ENCODE data around the gene PCCA. TPM values are rescaled to one million over a fixed set of nuclear protein-coding genes. Genes with fewer than 3 reads are reported as not detected.

The PCCA gene
- total and polyA plus RNA-seq, 8 donors, result 26.8 to 48.9 (median 37.6) TPM

DNA sequence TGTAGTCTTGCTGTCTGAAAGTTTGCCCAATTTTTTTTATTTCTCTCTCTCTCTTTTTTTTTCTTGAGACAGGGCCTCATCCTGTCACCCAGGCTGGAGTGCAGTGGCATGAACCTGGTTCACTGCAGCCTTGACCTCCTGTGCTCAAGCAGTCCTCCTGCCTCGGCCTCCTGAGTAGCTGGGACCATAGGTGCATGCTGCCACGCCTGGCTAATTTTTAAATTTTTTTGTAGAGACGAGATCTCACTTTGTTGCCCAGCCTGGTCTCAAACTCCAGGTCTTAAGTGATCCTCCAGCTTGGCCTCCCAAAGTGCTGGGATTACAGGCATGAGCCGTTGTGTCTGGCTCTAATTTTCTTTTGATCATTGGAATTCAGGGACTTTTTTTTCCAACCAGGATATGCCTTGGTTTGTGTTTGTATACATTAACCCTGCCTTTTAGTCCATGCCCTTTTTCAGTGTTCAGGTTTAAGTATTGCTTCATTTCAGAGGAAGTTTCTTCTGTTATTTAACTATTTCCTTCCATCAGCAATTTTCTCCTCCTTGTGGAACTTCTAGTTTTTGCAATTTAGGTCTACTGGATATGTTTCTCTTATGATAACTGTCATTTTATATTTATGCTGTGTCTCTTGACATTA lies 201.4 kb downstream of the PCCA start:
- H3K36me3 ChIP-seq, result no peaks in the 10 kb centered on the region
- ATAC-seq (no peak), DNase-seq (peak in 1 of 4 donors; percentile 34)
- no peaks in the 10 kb centered on the region for H3K27me3 ChIP-seq
- peaks cover 0 to 5% of the 10 kb centered on the region in 2 donors for H3K4me1 ChIP-seq
- TF ChIP-seq, protein P1, sequence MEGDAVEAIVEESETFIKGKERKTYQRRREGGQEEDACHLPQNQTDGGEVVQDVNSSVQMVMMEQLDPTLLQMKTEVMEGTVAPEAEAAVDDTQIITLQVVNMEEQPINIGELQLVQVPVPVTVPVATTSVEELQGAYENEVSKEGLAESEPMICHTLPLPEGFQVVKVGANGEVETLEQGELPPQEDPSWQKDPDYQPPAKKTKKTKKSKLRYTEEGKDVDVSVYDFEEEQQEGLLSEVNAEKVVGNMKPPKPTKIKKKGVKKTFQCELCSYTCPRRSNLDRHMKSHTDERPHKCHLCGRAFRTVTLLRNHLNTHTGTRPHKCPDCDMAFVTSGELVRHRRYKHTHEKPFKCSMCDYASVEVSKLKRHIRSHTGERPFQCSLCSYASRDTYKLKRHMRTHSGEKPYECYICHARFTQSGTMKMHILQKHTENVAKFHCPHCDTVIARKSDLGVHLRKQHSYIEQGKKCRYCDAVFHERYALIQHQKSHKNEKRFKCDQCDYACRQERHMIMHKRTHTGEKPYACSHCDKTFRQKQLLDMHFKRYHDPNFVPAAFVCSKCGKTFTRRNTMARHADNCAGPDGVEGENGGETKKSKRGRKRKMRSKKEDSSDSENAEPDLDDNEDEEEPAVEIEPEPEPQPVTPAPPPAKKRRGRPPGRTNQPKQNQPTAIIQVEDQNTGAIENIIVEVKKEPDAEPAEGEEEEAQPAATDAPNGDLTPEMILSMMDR (IDR thresholded peaks at IDR 0.05), result no peak
- intact Hi-C loops (cut with DNase I), result no loop called here
- H3K4me3 ChIP-seq, result no peak overlapping the region
- no peak overlapping the region for H3K27ac ChIP-seq
- H3K9me3 ChIP-seq, result no peaks in the 10 kb centered on the region

DNA sequence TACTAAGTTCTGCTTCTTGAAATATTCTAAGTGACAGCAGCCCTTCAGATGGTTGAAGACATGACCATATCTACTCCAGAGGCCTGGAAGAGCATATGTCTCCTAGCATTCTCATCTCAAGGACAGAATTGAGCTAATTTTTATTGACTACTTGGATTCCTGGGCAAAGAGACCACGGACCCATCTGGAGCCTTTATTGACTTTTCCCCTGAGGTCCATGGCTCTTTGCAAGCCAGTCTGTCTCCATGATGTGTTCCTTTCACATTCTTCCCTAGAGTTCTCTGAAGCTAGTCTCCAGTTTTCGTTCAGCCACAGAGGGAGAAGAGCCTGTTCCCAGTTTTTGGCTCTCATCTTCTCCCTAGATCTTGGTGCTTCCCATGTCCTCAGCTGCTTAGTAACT lies 202.7 kb downstream of the PCCA start:
- Histone ChIP-seq H3K27me3 (no peaks in the 10 kb centered on the region), H3K4me1 (peaks cover 0 to 5% of the 10 kb centered on the region in 2 donors), H3K27ac (no peak overlapping the region), H3K4me3 (no peak overlapping the region), H3K9me3 (no peaks in the 10 kb centered on the region), H3K36me3 (no peaks in the 10 kb centered on the region)
- no peak for DNase-seq
- TF ChIP-seq, protein P1 (IDR thresholded peaks at IDR 0.05), result no peak
- intact Hi-C loops (cut with DNase I), result no loop called here
- no peak for ATAC-seq

DNA sequence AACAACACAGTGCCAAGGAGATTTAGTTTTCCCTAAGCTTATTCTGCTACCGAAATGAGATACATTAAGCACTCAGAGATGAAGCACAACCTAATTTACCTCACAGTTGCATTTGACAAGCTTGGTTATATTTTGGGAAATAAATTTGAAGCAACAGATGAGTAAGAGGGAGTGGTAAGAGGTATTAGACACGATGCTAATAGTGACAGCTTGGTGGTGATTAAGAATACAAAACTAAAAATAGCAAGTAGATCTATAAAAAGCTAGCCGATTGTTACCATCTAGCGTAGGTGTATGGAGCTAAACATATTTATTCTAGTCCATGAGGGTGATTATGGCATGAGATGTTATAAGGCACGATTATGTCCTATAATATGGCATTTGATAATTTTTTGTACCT lies 208.5 kb downstream of the PCCA start:
- no peak overlapping the region for H3K4me3 ChIP-seq
- ATAC-seq, result no peak
- intact Hi-C loops (cut with DNase I), result no loop called here
- TF ChIP-seq, protein P1 (IDR thresholded peaks at IDR 0.05), result no peak
- no peaks in the 10 kb centered on the region for H3K27me3 ChIP-seq
- H3K4me1 ChIP-seq, result no peaks in the 10 kb centered on the region
- H3K9me3 ChIP-seq, result no peaks in the 10 kb centered on the region
- no peak for DNase-seq
- no peaks in the 10 kb centered on the region for H3K36me3 ChIP-seq
- H3K27ac ChIP-seq, result no peak overlapping the region

DNA sequence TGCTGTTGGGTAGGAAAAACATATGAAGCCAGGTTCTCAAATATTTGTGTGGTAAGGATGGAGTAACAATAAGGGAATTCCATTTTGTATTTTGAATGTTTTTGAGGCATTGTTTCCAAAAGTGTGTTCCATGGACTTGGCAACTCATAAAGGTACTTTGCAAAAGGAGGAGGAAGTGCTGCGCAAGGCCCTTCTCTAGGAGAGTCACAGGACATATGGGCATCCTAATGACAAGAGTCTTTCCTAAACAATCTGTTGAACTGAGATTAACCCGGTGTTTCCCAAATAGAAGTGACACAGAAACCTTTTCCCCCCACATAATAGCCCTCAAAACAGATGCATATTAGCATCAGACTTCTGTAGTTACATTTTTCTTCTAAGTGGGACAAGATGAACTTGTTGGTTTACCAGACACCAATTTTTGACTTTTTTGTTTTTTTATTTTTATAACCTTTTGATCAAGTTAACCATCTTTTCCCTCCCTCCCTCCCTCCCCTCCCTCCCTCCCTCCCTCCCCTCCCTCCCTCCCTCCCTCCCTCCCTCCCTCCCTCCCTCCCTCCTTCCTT lies 209.3 kb downstream of the PCCA start:
- no peak overlapping the region for H3K27ac ChIP-seq
- no peaks in the 10 kb centered on the region for H3K4me1 ChIP-seq
- no peaks in the 10 kb centered on the region for H3K9me3 ChIP-seq
- H3K4me3 ChIP-seq, result no peak overlapping the region
- H3K36me3 ChIP-seq, result no peaks in the 10 kb centered on the region
- ATAC-seq (no peak), DNase-seq (peak in 1 of 4 donors; percentile 4)
- TF ChIP-seq, protein P1 (IDR thresholded peaks at IDR 0.05), result no peak
- H3K27me3 ChIP-seq, result no peaks in the 10 kb centered on the region
- intact Hi-C loops (cut with DNase I), result no loop called here

DNA sequence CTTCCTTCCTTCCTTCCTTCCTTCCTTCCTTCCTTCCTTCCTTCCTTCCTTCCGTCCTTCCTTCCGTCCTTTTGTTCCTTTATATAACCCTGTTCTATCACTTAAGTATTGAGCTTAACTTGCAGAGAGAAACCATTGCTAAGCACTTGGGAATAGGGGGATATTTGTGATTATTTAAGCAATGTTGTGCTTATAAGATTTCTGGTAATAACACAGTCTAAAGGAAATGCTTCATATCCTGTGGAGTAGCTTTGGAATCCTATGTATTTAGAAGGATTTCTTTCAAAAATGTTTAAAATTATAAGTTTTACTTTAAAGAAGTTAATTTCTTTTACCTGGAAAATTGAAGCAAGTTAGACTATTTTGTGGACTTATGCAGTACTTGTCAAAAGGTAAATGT lies 209.8 kb downstream of the PCCA start:
- H3K4me3 ChIP-seq, result no peak overlapping the region
- ATAC-seq (no peak), DNase-seq (no peak)
- H3K9me3 ChIP-seq, result no peaks in the 10 kb centered on the region
- intact Hi-C loops (cut with DNase I), result no loop called here
- H3K27me3 ChIP-seq, result no peaks in the 10 kb centered on the region
- no peak overlapping the region for H3K27ac ChIP-seq
- no peaks in the 10 kb centered on the region for H3K4me1 ChIP-seq
- TF ChIP-seq, protein P1 (IDR thresholded peaks at IDR 0.05), result no peak
- no peaks in the 10 kb centered on the region for H3K36me3 ChIP-seq
